HG02884 (cell line): ENCODE data around the gene MMP25.
"Not testable (repeated sequence)": the region's sequence is repeated elsewhere in the genome, so short reads cannot be mapped to it uniquely, and the experiment has no call there.

Experiments used
- ATAC-seq: cut with Tn5 transposase; IDR thresholded peaks from one replicate; pipeline ENCODE4 v1.9.1; 2021; ENCODE audit warnings: mild to moderate bottlenecking, moderate library complexity; ENCODE audit not compliant: unreplicated experiment

Gene MMP25

GRCh38 chr16:3070608-3071111, 24.3 kb downstream of the MMP25 start:
- no peak for ATAC-seq

GRCh38 chr16:3071655-3072054, 25.3 kb downstream of the MMP25 start:
- ATAC-seq: no peak

GRCh38 chr16:3072148-3072547, 25.8 kb downstream of the MMP25 start:
- not testable (repeated sequence) for ATAC-seq

- ATAC-seq: not testable (repeated sequence)
Observed at GRCh38 chr16:3072576-3073263, 26.4 kb downstream of the MMP25 start.

- no peak for ATAC-seq
Observed at GRCh38 chr16:3073448-3073847, 27.1 kb downstream of the MMP25 start.

GRCh38 chr16:3074860-3075522, 28.6 kb downstream of the MMP25 start:
- no peak for ATAC-seq

GRCh38 chr16:3075523-3075915, 29.2 kb downstream of the MMP25 start:
- ATAC-seq: no peak

- ATAC-seq: not testable (repeated sequence)
Observed at GRCh38 chr16:3075946-3076345, 29.6 kb downstream of the MMP25 start.

- ATAC-seq: no peak
Observed at GRCh38 chr16:3076577-3076976, 30.2 kb downstream of the MMP25 start.

GRCh38 chr16:3080024-3080423, 33.7 kb downstream of the MMP25 start:
- ATAC-seq: no peak

GRCh38 chr16:3081957-3082356, 35.6 kb downstream of the MMP25 start:
- ATAC-seq: not testable (repeated sequence)

- ATAC-seq: not testable (repeated sequence)
Observed at GRCh38 chr16:3083408-3083807, 37.0 kb downstream of the MMP25 start.

- ATAC-seq: no peak
Observed at GRCh38 chr16:3084491-3084890, 38.1 kb downstream of the MMP25 start.

- no peak for ATAC-seq
Observed at GRCh38 chr16:3084969-3085670, 38.8 kb downstream of the MMP25 start.

- no peak for ATAC-seq
Observed at GRCh38 chr16:3085868-3086595, 39.7 kb downstream of the MMP25 start.

- ATAC-seq: no peak
Observed at GRCh38 chr16:3086596-3087242, 40.4 kb downstream of the MMP25 start.

- ATAC-seq: no peak
Observed at GRCh38 chr16:3087243-3088235, 41.2 kb downstream of the MMP25 start.

- no peak for ATAC-seq
Observed at GRCh38 chr16:3088450-3088849, 42.1 kb downstream of the MMP25 start.

- ATAC-seq: no peak
Observed at GRCh38 chr16:3088925-3089716, 42.8 kb downstream of the MMP25 start.
